CD4-positive, alpha-beta T cell treated with Interleukin-4 for 4 hours (primary cell): ENCODE measurements around the gene DISC1.

Experiments used
- DNase-seq: peaks from one replicate; pipeline ENCODE4 v3.0.0-alpha.2; 2020

DISC1 gene

GRCh38 chr1:231827337-231828105, 200.9 kb downstream of the DISC1 start:
- DNase-seq, result no peak

- DNase-seq, result no peak
These were observed 201.8 kb downstream of the DISC1 start for GRCh38 chr1:231828182-231828920.

DNA sequence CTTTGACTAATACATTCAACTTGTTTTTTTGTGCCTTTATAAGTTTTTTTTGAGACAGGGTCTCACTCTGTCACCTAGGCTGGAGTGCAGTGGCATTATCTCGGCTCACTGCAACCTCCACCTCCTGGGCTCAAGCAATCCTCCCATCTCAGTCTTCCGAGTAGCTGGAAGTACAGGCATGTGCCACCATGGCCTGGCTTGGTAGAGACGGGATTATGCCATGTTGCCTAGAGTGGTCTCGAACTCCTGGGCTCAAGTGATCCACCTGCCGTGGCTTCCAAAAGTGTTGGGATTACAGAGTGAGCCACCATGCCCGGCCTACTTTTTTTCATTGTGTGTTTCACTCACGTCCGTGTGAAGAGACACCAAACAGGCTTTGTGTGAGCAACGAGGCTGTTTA, 202.7 kb downstream of the DISC1 start:
- DNase-seq, result no peak

GRCh38 chr1:231836227-231836893, 209.8 kb downstream of the DISC1 start:
- DNase-seq, result no peak

- DNase-seq, result no peak
These were observed 211.9 kb downstream of the DISC1 start for GRCh38 chr1:231838521-231838920.

GRCh38 chr1:231839999-231840398, 213.4 kb downstream of the DISC1 start:
- DNase-seq, result no peak

GRCh38 chr1:231841616-231842344, 215.2 kb downstream of the DISC1 start:
- no peak for DNase-seq

- DNase-seq, result no peak
These were observed 215.9 kb downstream of the DISC1 start for GRCh38 chr1:231842441-231842840.

GRCh38 chr1:231844986-231845502, 218.5 kb downstream of the DISC1 start:
- DNase-seq, result no peak

GRCh38 chr1:231847612-231848397, 221.2 kb downstream of the DISC1 start:
- DNase-seq, result no peak

- DNase-seq, result no peak
These were observed 223.4 kb downstream of the DISC1 start for GRCh38 chr1:231849981-231850380.

DNA sequence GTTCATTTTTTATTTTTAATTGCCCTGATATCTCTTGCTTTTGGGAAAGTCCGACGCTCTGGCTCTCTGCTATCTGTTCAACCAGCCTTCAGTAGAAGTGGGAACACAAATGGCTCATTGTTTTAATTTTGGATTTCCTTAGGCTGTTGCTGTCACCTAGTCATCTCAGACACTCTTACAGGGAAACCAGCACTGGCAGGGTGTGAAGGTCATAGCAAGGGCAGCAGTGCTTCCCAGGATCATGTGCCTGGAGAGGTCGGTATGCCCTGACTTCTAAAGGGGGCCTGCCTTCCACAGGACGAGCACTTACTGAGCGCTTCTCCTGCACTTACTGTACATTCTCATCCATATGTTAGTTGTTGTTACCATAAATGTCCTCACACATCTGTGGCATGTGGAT, 224.2 kb downstream of the DISC1 start:
- DNase-seq, result no peak

GRCh38 chr1:231853588-231854207, 227.1 kb downstream of the DISC1 start:
- no peak for DNase-seq

- DNase-seq, result no peak
These were observed 228.8 kb downstream of the DISC1 start for GRCh38 chr1:231855361-231855760.

DNA sequence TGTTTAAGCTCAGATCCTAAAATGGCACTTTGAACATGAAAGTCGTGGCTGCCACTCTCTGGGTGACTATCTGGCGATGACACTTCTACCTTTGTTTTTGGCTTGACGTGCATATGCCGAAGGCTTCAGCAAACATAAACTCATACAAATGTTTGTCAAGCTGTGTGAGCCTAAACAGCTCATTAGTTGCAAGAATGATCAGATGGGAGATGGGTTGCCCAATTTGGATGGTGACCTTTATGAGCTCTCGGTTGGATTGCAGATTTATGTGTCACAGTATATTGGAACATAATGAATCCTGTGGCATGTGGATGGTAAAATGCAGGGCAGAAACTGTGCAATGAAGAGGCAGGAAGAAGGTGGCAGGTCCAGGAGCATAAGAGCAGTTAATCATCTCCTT, 229.3 kb downstream of the DISC1 start:
- DNase-seq, result no peak

- no peak for DNase-seq
These were observed 229.8 kb downstream of the DISC1 start for GRCh38 chr1:231856426-231856825.

GRCh38 chr1:231856894-231857293, 230.3 kb downstream of the DISC1 start:
- DNase-seq, result no peak

DNA sequence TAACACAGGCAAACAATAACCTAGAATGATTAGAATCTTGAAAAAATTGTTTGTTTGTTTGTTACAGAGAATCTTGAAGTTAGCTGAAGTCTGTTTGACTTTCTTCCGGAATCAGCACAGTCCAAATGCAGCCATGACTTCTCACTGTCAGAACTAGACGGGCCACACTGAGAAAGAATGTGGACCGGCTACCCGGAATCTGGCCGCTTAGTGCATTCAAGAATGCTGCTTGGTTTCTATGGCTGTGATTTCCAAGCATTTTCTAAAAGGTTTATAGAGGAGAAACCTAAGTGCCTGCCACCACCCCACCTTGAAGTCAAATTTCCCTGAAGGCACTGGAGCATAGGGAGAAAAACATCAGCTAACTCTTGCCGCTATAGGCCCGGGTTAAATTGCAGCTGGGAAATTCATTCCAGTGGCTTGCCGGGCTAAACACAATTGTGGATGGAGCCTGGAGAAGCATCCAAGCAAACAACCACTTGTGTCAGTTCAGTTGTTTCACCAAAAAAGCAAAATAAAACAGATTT, 231.1 kb downstream of the DISC1 start:
- no peak for DNase-seq

DNA sequence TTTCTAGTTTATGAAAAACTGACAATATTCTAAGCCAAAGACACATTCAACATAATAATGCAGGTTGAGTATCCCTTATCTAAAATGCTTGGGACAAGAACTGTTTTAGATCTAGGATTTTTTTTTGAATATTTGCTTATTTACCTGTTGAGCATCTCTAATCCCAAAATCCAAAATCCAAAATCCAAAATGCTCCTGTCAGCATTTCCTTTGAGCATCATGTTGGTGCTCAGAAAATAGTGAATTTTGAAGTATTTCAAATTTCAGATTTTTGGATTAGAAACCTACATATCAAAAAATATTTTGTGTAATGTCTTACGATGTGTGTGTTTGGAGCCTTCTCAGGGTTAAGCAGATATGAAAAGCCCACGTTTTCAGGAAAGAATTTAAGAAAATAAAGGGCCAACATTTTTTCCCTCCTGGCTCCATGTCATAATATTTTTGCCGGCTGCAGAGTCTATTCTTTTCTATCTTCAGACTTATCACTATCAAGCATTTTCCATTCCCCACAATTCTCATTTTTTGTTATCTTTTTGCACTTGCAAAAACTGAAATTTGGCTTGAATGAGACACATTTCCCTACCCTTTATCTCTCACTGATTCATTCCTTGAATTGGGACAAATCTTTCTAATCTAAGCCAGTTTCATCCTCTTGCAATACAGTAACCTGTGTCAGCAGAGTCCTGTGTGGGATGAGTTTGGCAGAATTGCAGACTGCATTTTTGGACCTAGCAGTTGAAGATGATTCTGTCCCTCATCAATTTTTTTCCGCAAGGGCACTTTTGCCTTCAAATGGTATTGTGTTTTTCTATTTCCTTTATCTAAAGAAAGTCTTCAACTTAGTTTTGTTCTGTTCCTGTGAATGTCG, 233.9 kb downstream of the DISC1 start:
- DNase-seq, result no peak
